ENCODE results near the gene CYP27A1. TPM values are rescaled to one million over a fixed set of nuclear protein-coding genes. Genes with fewer than 3 reads are reported as not detected.
A peak's percentile ranks its signal among the peaks of the same experiment; 100 is the strongest.

The CYP27A1 gene
- total and polyA plus RNA-seq, 3 donors from 2014 or later: 30.2 to 62.8 (median 37.2) TPM

GRCh38 chr2:218796691-218797090 lies 14.7 kb downstream of the CYP27A1 start:
- intact Hi-C loops (cut with DNase I; ENCODE audit: low total_unique reads): no loop called here
- Histone ChIP-seq H3K27ac (no peak overlapping the region), H3K9me3 (no peaks in the 10 kb centered on the region), H3K36me3 (ENCODE audit: low read depth, missing control alignments) (no peaks in the 10 kb centered on the region), H3K4me1 (no peaks in the 10 kb centered on the region), H3K27me3 (no peaks in the 10 kb centered on the region), H3K4me3 (no peak overlapping the region)
- DNase-seq: no peak
- WGBS, 2 donors: 69 to 87% methylated on average over 4 of the region's 4 CpGs
- no peak for TF ChIP-seq POLR2A (IDR thresholded peaks at IDR 0.05)
- no peak for TF ChIP-seq CTCF (IDR thresholded peaks at IDR 0.05)

- H3K36me3 ChIP-seq (ENCODE audit: low read depth, missing control alignments): no peaks in the 10 kb centered on the region
- H3K27me3 ChIP-seq: no peaks in the 10 kb centered on the region
- H3K4me1 ChIP-seq: no peaks in the 10 kb centered on the region
- no peak overlapping the region for H3K4me3 ChIP-seq
- intact Hi-C loops (cut with DNase I; ENCODE audit: low total_unique reads): no loop called here
- WGBS, 2 donors: 59 to 61% methylated on average over 12 of the region's 12 CpGs
- TF ChIP-seq CTCF (IDR thresholded peaks at IDR 0.05) (no peak), POLR2A (IDR thresholded peaks at IDR 0.05) (no peak)
- DNase-seq: peak; percentile 38
- no peaks in the 10 kb centered on the region for H3K9me3 ChIP-seq
- no peak overlapping the region for H3K27ac ChIP-seq
These were observed 17.0 kb downstream of the CYP27A1 start for GRCh38 chr2:218798767-218799504.

GRCh38 chr2:218799990-218800389 lies 18.0 kb downstream of the CYP27A1 start:
- intact Hi-C loops (cut with DNase I; ENCODE audit: low total_unique reads): no loop called here
- no peak for DNase-seq

DNA sequence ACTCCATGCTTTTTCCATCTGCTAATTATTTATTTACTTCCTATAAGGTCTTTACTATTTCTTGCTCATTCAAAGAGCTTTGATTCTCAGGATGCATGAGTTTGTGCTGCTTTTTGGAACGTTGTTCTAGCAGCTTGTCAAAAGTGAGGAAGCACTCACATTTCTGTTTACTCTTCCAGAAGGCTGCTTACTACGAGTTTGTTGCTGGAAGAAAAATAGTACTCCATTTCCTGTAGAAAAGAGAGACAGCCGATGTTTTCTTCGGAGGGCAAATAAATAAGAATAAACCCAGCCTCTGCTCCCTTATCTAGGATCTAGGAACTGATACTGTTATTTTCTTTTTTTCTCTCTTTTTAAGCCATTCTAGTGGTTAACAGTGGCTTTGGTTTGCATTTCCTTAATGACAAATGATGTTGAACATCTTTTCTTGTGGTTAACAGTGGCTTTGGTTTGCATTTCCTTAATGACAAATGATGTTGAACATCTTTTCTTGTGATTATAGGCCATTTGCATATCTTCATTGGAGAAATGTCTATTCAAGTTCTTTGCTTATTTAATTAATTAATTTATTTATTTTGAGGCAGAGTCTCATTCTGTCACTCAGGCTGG lies 20.5 kb downstream of the CYP27A1 start:
- no peak overlapping the region for H3K27ac ChIP-seq
- no peak for DNase-seq

More at GRCh38 chr2:218799990-218800389, 18.0 kb downstream of the CYP27A1 start:
- H3K9me3 ChIP-seq: no peaks in the 10 kb centered on the region
- 59 to 69% methylated on average over 6 of the region's 6 CpGs for WGBS, 2 donors
- no peaks in the 10 kb centered on the region for H3K36me3 ChIP-seq (ENCODE audit: low read depth, missing control alignments)
- no peaks in the 10 kb centered on the region for H3K27me3 ChIP-seq
- H3K27ac ChIP-seq: no peak overlapping the region
- H3K4me1 ChIP-seq: no peaks in the 10 kb centered on the region
- H3K4me3 ChIP-seq: no peak overlapping the region
- TF ChIP-seq POLR2A (IDR thresholded peaks at IDR 0.05) (no peak), CTCF (IDR thresholded peaks at IDR 0.05) (no peak)

More for the DNA sequence above, 20.5 kb downstream of the CYP27A1 start:
- intact Hi-C loops (cut with DNase I; ENCODE audit: low total_unique reads): no loop called here
- Histone ChIP-seq H3K27me3 (no peaks in the 10 kb centered on the region), H3K9me3 (no peaks in the 10 kb centered on the region), H3K4me1 (no peaks in the 10 kb centered on the region), H3K36me3 (ENCODE audit: low read depth, missing control alignments) (no peaks in the 10 kb centered on the region), H3K4me3 (no peak overlapping the region)
- no peak for TF ChIP-seq CTCF (IDR thresholded peaks at IDR 0.05)
- no peak for TF ChIP-seq POLR2A (IDR thresholded peaks at IDR 0.05)
- WGBS, 2 donors: 35 to 43% methylated on average over 4 of the region's 4 CpGs
